DND-41 (cell line): ENCODE results near the gene MOV10L1.

Experiments
- EZH2 ChIP-seq: IDR thresholded peaks from 3 replicates; pipeline ENCODE4 v1.6.1; 2012; ENCODE audit warnings: borderline replicate concordance, low read depth, mild to moderate bottlenecking, moderate library complexity, low read length, inconsistent platforms; ENCODE audit not compliant: severe bottlenecking
- TF ChIP-seq, protein P1 (sequence below): IDR thresholded peaks from 2 replicates; pipeline ENCODE4 v1.5.1; 2012; ENCODE audit warnings: borderline replicate concordance, low read length, moderate library complexity, mild to moderate bottlenecking; ENCODE audit not compliant: poor library complexity, severe bottlenecking; ENCODE audit errors: extremely low read depth

DNA sequence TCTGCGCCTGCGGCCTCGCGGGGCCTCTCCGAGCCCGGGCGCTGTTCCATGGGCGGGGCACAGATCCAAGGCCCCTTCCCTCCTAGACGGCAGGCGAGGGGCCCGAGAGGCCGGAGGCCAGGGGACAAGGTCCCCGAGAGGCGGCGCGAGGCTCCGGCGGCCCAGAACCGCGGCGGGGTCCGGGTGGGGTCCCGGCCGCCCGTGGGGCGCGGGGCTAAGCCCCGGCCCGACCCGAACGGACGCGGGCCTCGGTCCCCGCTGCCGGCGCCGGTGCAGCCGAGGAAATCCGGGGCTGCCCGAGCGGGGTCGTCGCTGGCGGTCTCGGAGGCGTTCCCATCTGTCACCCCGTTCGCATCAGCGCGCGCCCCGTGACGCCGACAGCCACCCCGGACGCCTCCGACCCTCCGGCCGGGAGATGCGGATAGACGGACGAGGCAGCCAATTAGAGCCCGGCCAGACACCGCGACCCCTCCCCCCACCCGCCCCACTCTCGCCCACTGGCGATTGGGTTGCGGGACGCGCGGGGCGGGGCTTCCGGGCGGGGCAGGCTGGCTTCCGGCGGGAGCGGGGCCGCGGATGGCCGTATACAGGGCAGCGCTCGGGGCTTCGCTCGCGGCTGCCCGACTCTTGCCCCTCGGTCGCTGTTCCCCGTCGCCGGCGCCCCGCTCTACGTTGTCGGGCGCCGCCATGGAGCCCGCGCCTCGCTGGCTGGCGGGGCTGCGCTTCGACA is 110.8 kb downstream of the MOV10L1 start, which contains the start of gene SELENOO:
- TF ChIP-seq, protein P1, sequence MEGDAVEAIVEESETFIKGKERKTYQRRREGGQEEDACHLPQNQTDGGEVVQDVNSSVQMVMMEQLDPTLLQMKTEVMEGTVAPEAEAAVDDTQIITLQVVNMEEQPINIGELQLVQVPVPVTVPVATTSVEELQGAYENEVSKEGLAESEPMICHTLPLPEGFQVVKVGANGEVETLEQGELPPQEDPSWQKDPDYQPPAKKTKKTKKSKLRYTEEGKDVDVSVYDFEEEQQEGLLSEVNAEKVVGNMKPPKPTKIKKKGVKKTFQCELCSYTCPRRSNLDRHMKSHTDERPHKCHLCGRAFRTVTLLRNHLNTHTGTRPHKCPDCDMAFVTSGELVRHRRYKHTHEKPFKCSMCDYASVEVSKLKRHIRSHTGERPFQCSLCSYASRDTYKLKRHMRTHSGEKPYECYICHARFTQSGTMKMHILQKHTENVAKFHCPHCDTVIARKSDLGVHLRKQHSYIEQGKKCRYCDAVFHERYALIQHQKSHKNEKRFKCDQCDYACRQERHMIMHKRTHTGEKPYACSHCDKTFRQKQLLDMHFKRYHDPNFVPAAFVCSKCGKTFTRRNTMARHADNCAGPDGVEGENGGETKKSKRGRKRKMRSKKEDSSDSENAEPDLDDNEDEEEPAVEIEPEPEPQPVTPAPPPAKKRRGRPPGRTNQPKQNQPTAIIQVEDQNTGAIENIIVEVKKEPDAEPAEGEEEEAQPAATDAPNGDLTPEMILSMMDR = no peak
- no peak for TF ChIP-seq EZH2
